Neural cell (in vitro differentiated cells): Measurements from ENCODE around the gene HIVEP3.

ENCODE experiments used
- EP300 ChIP-seq: fragments of 450-650 bp; conservative IDR thresholded peaks from 2 replicates; pipeline ENCODE4 v1.6.1; 2014; ENCODE audit warnings: antibody characterized with exemption, mild to moderate bottlenecking, moderate library complexity; ENCODE audit not compliant: poor library complexity, severe bottlenecking
- EZH2 ChIP-seq: fragments of 200-600, 300-800 bp; shearing (Covaris generic), sonication (generic); IDR thresholded peaks from 2 replicates; pipeline ENCODE4 v1.6.1; 2014; ENCODE audit warnings: antibody characterized with exemption, low read length, borderline replicate concordance, mild to moderate bottlenecking; ENCODE audit not compliant: insufficient read depth, poor library complexity, severe bottlenecking
- POLR2AphosphoS5 ChIP-seq: IDR thresholded peaks from 2 replicates; pipeline ENCODE4 v1.6.1; 2012
- RAD21 ChIP-seq: fragments of 450-650 bp; conservative IDR thresholded peaks from 2 replicates; pipeline ENCODE4 v1.6.1; 2014; ENCODE audit warnings: antibody characterized with exemption, mild to moderate bottlenecking, moderate library complexity
- TAF1 ChIP-seq: IDR thresholded peaks from 2 replicates; pipeline ENCODE4 v1.6.1; 2012; ENCODE audit warnings: low read depth
- TF ChIP-seq, protein P1 (sequence below): fragments of 450-650 bp; IDR thresholded peaks from 2 replicates; pipeline ENCODE4 v1.5.1; 2014; ENCODE audit warnings: antibody characterized with exemption, mild to moderate bottlenecking, moderate library complexity; ENCODE audit not compliant: poor library complexity, severe bottlenecking
- TF ChIP-seq, protein P2 (sequence below): IDR thresholded peaks from 2 replicates; pipeline ENCODE4 v1.6.1; 2012; ENCODE audit warnings: borderline replicate concordance

DNA sequence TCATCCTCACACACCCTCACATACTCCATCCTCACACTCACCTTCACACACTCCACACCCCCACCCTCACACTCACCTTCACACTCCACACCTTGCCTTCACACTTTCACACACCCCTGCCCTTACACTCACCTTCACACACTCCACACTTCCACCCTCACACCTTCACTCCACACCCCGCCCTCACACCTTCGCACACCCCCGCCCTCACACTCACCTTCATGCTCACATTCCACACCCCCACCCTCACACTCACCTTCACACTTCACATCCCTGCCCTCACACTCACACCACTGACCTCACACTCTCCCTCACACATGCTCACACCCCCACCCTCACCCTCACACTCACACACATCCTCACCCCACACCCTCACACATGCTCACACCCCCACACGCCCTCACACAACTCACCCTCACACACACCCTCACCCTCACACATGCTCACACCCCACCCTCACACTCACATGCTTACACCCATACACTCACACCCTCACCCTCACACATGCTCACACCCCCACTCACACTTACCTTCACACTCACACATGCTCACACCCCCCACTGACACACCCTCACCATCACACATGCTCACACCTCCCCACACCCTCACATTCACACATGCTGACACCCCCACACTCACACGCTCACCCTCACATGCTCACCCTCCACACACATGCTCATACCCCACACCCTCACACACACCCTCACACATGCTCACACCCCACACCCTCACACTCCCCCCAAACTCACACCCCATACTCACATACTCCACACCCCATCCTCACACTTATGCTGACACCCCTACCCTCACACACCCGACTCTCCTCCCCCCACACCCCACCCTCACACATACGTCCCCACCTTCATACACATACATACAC lies 389.8 kb downstream of the HIVEP3 start:
- TF ChIP-seq, protein P1, sequence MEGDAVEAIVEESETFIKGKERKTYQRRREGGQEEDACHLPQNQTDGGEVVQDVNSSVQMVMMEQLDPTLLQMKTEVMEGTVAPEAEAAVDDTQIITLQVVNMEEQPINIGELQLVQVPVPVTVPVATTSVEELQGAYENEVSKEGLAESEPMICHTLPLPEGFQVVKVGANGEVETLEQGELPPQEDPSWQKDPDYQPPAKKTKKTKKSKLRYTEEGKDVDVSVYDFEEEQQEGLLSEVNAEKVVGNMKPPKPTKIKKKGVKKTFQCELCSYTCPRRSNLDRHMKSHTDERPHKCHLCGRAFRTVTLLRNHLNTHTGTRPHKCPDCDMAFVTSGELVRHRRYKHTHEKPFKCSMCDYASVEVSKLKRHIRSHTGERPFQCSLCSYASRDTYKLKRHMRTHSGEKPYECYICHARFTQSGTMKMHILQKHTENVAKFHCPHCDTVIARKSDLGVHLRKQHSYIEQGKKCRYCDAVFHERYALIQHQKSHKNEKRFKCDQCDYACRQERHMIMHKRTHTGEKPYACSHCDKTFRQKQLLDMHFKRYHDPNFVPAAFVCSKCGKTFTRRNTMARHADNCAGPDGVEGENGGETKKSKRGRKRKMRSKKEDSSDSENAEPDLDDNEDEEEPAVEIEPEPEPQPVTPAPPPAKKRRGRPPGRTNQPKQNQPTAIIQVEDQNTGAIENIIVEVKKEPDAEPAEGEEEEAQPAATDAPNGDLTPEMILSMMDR: no peak
- TF ChIP-seq RAD21 (no peak), POLR2AphosphoS5 (no peak), EP300 (no peak), EZH2 (no peak), TAF1 (no peak)
- TF ChIP-seq, protein P2, sequence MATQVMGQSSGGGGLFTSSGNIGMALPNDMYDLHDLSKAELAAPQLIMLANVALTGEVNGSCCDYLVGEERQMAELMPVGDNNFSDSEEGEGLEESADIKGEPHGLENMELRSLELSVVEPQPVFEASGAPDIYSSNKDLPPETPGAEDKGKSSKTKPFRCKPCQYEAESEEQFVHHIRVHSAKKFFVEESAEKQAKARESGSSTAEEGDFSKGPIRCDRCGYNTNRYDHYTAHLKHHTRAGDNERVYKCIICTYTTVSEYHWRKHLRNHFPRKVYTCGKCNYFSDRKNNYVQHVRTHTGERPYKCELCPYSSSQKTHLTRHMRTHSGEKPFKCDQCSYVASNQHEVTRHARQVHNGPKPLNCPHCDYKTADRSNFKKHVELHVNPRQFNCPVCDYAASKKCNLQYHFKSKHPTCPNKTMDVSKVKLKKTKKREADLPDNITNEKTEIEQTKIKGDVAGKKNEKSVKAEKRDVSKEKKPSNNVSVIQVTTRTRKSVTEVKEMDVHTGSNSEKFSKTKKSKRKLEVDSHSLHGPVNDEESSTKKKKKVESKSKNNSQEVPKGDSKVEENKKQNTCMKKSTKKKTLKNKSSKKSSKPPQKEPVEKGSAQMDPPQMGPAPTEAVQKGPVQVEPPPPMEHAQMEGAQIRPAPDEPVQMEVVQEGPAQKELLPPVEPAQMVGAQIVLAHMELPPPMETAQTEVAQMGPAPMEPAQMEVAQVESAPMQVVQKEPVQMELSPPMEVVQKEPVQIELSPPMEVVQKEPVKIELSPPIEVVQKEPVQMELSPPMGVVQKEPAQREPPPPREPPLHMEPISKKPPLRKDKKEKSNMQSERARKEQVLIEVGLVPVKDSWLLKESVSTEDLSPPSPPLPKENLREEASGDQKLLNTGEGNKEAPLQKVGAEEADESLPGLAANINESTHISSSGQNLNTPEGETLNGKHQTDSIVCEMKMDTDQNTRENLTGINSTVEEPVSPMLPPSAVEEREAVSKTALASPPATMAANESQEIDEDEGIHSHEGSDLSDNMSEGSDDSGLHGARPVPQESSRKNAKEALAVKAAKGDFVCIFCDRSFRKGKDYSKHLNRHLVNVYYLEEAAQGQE: no peak
